Endometrial microvascular endothelial cells (primary cell): ENCODE measurements around the gene XPO4. TPM values are rescaled to one million over a fixed set of nuclear protein-coding genes. Genes with fewer than 3 reads are reported as not detected.
"Not testable (repeated sequence)": the region's sequence is repeated elsewhere in the genome, so short reads cannot be mapped to it uniquely, and the experiment has no call there.

Experiments used
- in situ Hi-C: cut with HindIII; loops from 2 replicates; pipeline ENCODE4 v1.10.0; 2017; ENCODE audit warnings: low sequenced_read_pairs, low pct_unique_long_range_greater_than_20kb; ENCODE audit errors: inconsistent ontology term
- total RNA-seq: library from RNA; depleted of rRNA; stranded (reverse); fragments of >200 nt; gene quantifications from one replicate; pipeline ENCODE4 v1.2.3, GENCODE V29; 2015; ENCODE audit errors: inconsistent ontology term

XPO4 gene
- 33.5 TPM for total RNA-seq

DNA sequence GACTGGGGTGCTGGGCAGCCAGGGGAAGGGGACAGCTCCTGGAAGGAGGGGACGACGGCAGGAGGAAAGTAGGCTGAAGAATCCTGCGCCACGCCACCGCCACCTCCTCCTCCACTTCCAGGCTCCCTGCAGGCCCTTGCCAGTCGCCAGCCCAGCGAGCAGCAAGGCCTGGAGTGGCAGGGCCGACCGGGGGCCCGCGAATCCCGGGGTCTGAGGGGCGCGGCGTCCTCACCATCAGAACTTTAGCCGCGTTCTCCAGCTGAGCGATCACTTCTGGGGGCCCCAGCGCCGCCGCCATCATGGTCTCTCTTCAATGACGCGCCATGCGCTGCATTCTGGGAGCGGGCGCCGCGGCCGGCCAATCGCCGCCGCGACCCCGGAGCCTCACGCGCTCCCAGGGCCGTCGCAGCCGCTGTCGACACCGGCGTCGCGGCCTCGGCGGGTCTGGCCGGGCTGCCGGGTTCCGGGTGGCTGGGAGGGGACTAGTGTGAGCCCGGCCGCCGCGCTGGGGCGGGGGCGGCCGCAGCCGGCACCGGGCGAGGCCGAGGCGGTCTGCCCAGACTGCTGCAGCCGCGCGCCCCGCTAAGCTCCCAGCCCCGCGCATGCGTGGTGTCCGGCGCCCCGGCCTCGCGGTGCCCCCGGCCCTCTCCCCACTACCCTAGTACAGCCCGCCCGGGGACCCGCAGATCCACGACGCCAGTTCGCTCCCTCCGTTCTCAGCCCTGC, at the start of gene XPO4:
TSS of gene XPO4 (minus strand) at position 309 of the 726 bp plus-strand sequence. CDS start at position 301, 8 bp downstream.
- in situ Hi-C loops, result no loop called here

DNA sequence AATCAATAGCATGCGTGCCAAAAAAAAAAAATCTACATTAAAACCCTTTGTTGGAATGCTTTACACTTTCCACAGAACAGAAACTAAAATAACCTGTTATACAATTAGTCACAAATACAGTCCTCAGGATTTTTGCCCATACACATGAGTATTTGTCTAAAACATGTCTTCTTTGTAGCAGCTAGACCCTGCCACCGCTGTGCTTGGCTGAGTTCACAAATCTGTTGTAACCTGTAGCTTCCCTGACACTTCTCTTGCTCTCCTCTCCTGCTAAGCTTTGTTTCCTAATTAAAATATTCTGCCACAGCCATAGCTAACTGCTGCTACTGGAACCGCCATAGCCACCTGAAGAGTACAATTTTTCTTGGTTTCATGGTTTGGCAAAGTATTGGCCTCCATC, 45.5 kb upstream of the XPO4 start:
- in situ Hi-C loops, result not testable (repeated sequence)

DNA sequence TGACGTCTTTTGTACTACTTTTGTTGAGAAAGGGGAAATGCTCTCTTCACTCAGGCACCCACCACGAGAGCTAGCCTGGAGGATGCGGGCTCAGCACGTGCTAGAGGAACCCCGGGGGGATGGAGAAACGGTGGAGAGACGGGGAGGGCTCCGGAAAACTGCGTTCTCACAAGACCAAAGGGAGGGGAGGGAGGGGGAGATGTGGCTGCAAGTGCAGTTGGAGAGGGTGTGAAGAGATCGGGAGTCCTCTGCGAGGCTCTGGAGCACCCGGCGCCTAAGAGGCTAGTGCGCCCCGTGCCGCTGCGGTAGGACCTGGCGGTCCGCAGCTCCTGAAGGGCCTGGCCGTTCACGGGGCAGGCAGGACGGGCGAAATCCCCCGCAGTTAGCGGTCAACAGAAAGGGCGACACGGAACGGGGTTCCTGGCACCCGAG, 43.4 kb upstream of the XPO4 start:
- in situ Hi-C loops, result no loop called here

DNA sequence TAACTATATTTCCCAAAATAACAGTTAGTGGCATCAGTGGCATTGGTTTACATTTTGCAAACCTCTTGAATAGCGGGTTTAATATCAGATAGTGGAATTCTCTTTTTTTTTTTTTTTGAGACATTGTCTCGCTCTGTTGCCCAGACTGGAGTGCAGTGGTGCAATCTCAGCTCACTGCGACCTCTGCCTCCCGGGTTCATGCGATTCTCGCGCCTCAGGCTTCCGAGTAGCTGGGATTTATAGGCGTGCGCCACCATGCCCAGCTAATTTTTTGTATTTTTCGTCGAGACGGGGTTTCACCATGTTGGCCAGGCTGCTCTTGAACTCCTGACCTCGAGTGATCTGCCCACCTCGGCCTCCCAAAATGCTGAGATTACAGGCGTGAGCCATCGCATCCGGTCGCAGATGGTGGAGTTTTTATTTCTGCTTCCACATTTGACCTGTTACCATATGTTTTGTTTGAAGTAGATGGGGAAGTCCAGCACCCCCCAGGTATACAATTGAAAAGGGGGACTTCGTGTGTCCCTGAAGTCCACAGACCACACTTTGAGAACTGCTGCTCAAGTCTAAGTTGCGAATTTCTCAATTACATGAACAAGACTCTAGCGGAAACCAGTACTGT, 40.5 kb upstream of the XPO4 start:
- in situ Hi-C loops, result no loop called here

DNA sequence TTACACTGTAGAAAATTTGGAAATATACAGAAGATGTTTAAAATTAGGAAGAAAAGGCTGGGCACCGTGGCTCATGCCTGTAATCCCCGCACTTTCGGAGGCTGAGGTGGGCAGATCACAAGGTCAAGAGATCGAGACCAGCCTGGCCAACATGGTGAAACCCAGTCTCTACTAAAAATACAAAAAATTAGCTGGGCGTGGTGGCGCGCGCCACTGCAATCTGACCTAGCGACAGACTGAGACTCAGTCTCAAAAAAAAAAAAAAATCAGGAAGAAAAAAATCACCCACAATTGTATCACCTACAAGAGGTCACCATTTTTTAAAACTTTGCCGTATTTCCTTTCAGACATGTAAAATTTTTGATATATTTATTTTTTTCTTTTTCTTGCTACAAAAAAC, 38.0 kb upstream of the XPO4 start:
- in situ Hi-C loops, result not testable (repeated sequence)

DNA sequence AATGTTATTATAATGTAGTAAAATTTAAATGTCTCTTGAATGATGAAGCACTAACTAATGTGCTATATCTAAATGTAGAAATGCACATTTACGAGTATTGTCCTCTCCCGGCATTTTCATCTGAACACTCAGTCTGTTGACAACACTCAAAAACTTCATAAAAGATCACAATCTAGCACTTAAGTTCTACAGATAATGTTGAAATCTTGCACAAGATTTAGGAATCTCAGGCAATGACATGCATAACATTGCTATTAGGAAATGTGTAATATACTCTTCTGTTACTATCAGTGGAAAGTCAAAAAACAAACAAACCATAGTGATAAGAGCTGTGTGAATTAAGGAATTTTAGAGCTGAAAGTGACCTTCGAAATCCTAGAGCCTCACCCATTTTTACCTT, 37.5 kb upstream of the XPO4 start:
- in situ Hi-C loops, result no loop called here

DNA sequence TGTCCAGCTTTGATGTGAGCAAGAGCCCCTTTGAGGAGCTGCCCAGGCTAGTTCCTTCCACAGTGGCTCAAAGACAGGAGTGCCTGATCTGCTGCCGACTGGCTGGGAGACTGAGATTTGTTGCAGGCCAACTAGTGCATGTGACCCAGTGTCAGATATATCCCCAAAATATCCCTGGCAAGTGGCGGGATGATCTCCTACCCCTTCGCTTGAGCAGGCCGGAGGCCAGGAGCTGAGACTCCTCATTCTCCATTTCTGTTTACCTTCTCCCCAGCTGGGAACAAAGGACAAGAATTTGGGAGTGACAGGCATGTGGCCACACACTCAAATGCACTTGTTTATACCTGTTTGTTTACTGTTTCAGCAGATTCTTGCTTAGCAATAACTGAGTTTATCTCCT, 37.1 kb upstream of the XPO4 start:
- in situ Hi-C loops, result no loop called here

DNA sequence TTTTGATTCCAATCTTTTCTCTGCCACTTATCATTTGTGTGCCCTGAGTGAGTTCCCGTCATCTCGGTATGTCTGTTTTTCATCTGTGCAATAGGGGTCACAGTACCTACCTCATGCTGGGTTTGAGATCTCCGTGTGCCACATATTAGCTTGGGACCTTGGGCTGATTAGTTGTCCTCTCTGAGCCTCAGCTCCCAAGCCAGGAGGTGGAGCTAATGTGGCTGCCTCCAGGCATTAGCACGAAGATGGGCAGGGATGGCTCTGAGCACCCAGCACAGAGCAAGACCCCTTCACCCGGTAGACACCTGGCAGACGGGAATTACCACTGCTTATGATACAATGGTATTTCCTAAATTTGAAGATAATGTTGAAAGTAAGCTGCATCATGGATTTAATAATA, 35.8 kb upstream of the XPO4 start:
- in situ Hi-C loops, result no loop called here

DNA sequence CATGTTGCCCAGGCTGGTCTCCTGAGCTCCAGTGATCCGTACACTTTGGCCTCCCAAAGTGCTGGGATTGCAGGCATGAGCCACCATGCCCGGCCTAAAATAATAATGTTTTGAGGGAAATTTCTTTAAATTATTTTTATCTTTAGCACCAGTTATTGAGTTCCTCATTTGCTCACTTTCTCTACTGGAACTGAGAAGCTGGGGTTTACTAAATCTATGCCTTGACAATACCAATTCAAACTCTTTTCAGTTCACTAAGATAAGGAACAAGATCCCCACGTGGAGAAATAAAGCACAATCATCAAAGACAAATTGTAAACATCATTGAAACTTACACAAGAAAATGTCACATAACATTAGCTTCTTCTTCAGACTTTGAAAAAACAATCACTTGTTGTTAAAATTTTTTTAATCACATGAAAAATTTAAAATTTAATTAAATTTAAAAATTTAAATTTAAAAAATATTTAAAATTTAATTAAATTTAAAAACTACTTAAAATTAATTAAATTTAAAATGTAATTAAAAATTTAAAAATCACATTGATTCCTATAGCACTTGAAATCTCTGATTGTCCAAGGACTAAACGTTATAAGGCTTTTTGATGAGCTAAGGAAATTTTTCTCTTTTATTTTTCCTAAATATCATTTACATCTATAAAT, 25.2 kb upstream of the XPO4 start:
- in situ Hi-C loops, result no loop called here

DNA sequence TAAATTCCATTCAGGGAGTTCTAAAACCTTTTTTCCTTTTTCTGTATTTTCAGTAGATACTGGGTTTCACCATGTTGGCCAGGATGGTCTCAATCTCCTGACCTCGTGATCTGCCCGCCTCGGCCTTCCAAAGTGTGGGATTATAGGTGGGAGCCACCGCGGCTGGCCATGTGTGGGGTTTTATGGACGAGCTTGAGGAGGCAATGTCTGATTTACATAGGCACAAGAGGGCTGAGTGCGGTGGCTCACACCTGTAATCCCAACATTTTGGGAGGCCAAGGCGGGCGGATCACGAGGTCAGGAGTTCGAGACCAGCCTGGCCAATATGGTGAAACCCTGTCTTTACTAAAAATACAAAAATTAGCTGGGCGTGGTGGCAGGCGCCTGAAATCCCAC, 22.8 kb upstream of the XPO4 start:
- in situ Hi-C loops, result not testable (repeated sequence)

DNA sequence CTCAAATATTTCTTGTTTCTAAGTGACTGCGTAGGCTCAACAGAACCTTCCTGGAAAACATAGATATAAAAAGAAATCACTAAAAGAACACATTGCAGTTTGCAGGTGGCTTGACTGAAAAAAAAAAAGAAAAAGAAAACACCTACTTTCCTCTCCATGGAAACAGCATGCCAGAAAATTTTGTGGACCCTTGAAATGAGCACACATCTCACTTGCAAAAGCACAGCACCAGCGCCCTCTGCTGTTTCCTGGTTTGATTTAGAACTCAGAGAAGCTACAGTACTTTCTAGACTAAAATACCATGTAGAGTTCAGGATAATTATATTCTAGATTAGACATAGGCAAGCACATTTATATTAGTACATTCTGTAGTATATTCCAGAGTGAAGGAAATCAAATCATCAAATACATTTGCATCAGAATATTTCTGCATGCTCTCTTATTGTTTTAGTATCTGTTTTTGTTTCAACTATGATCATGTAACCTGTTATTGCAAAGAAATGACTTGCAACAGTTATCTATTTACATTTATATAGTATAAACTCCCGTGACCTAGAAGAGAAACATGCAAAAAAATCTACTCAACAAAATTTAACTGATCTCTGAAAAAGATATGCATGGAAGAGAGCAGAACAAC, 22.3 kb upstream of the XPO4 start:
- in situ Hi-C loops, result no loop called here

DNA sequence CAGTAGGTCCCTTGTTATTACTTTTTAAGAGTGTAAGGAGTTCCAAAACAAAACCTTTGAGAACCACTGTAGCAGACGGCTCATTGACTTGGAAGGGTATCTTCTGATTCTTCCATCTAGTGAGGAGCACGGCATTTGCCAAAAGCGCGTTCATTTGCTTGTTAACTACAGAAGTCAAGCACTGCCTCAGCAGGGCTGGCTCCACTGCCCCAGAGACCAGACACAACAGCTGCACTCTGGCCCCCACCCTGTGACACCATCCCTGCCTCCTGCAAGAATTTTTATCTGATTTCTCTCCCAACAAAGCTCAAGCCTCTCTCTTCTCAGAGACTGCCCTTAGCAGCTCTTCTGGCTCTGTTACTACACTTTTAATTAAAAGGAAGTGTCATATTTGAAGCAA, 20.7 kb upstream of the XPO4 start:
- in situ Hi-C loops, result no loop called here

DNA sequence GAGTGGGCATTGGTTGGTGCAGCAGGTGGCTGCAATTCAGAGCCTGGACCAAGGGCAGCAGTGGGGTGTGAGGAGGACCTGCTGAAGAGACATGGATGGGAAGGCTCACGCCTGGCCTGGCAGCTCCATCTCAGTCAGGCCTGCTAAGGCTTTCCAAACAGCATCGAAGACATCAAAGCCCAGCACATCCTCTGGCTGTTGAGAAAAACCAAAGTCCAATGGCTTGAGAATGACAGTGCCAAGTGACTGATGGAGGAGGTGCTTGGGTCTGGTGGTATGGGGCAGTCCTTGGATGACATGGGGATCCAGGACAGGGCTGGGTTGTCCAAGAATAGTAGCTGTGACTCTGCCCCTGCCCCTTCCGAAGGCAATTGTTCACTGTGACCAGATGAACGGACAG, 19.0 kb upstream of the XPO4 start:
- in situ Hi-C loops, result no loop called here

DNA sequence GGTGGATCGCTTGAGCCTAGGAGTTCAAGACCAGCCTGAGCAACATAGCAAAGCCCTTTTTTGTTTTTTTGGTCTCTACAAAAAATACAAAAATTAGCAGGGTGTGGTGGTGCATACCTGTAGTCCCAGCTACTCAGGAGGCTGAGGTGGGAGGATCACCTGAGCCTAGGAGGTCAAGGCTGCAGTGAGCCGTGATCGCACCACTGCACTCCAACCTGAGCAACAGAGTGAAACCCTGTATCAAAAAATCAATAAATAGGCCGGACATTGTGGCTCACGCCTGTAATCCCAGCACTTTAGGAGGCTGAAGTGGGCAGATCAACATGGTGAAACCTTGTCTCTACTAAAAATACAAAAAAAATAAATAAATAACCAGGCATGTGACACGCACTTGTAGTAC, 13.1 kb upstream of the XPO4 start:
- in situ Hi-C loops, result not testable (repeated sequence)

DNA sequence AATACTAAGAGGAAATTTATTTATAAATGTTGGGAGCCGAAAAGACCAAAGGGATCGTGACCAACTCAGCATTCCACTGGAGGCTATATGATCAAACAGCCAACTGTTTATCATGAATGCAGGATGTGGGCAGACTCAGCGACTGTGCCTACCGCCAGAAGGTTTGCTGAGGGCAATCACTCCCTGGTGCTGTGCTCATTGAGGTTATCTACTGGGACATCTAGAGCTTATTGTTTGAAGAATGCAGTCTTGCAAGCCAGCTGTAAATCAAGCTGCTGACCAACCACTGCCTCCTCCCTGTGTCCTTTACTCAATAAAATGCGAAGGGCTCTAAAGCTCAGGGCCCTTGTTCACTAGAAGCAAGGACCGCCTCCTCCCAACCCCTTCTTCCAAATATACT, 8.5 kb upstream of the XPO4 start:
- in situ Hi-C loops, result no loop called here

DNA sequence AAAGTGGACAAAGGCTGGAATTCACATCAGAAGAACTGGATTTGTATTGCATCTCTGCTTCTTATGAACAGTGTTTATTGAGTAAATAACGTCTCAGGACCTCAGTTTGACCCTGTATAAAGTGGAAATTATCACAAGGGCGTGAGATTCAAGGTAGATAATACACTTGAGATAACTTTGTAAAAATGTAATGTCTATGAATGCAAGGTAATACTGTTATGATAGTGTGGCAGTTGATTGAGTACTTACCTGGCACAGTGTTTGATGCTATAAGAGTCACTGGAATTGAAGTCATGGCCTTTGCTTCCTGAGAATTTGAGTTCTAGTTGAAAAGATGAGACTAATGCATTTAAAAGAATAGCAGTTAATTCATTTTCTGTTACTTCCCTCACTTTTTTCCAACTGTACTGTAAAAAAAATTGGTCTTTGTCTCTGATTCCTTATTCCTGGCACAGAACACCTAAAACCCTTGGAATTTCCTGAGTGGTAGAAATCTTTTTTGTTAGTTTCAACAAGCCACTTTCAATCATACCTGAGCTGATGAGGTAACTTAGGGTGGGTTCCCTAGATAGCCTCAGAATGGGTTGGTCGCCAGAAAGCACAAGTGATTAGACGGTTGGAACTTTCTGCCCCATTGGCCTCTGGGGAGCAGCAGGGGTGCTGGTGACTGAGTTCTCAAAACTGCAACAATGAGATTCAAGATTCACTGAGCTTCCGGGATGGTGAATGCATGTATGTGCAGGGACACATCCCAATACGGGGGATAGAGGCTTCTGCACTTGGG, 6.4 kb upstream of the XPO4 start:
- in situ Hi-C loops, result no loop called here

DNA sequence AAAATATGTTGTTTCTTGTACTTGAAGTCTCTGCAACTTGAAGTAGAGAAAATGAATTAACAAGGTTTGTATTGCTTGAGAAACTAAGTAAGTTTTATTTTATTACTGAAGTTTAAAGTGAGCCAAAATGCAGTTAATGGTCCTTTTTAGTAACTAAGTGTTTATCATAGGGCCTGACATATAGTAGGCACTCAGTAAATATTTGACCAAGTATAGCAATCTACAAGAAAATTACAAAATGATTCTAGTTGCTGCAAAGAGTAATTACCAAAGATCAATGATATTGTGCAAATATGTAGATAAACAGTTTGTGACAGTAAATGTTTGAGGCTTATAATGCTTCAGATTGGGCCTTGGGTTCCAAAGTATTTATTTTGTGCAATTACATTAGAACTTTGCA, 2.4 kb upstream of the XPO4 start:
- in situ Hi-C loops, result no loop called here

DNA sequence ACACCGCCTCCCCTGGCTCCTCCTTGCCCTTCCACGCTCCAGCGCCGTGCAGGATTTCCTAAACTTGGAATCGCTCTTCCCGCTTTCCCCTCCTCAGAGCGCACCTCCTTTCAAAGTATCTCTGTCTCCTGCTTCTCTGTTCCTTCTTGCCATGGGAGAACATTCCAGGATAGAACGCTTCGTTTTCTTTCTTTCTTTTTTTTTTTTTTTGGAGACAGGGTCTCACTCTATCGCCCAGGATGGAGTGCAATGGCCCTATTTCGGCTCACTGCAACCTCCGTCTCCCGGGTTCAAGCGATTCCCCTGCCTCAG, 574 bp upstream of the XPO4 start:
- in situ Hi-C loops, result no loop called here
